ENCODE measurements around the gene PPIA.

The PPIA gene

DNA sequence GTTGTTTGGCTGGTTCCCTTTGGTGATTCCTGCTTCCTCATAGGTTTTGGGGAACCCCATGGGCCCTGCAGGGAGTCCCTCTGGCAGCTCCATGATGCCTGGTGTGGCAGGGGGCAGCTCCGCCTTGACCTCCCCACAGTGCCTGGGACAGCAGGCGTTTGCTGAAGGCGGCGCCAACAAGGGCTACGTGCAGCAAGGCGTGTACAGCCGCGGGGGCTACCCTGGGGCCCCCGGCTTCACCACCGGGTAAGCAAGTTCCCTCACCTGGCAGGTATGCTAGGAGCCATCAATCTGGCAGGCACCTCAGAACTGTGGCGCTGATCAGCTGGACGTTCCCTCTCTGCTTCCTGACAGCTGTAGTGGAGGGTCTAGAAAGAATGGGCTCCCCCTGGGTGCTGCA lies 39.6 kb upstream of the PPIA start:
- Histone ChIP-seq H3K4me3 (ENCODE audit: low read length) (no peak overlapping the region), H3K9me3 (replicated peaks; ENCODE audit: low read length) (no peaks in the 10 kb centered on the region), H3K36me3 (ENCODE audit: insufficient read depth, low read length) (peaks cover 33% of the 10 kb centered on the region), H3K4me1 (ENCODE audit: control insufficient read depth, insufficient read depth, low read length) (peaks cover 11% of the 10 kb centered on the region), H3K27me3 (ENCODE audit: control insufficient read depth, insufficient read depth, low read length) (no peaks in the 10 kb centered on the region), H3K4me2 (ENCODE audit: low read length) (no peak overlapping the region), H3K9ac (ENCODE audit: low read depth, low read length) (no peak overlapping the region)

- H3K9ac ChIP-seq (ENCODE audit: low read depth, low read length): no peak overlapping the region
- peaks cover 33% of the 10 kb centered on the region for H3K36me3 ChIP-seq (ENCODE audit: insufficient read depth, low read length)
- H3K4me2 ChIP-seq (ENCODE audit: low read length): no peak overlapping the region
- no peak overlapping the region for H3K4me3 ChIP-seq (ENCODE audit: low read length)
- H3K9me3 ChIP-seq (replicated peaks; ENCODE audit: low read length): no peaks in the 10 kb centered on the region
- H3K4me1 ChIP-seq (ENCODE audit: control insufficient read depth, insufficient read depth, low read length): peaks cover 15% of the 10 kb centered on the region
- H3K27me3 ChIP-seq (ENCODE audit: control insufficient read depth, insufficient read depth, low read length): no peaks in the 10 kb centered on the region
Observed at GRCh38 chr7:44757311-44757710, 39.2 kb upstream of the PPIA start.

DNA sequence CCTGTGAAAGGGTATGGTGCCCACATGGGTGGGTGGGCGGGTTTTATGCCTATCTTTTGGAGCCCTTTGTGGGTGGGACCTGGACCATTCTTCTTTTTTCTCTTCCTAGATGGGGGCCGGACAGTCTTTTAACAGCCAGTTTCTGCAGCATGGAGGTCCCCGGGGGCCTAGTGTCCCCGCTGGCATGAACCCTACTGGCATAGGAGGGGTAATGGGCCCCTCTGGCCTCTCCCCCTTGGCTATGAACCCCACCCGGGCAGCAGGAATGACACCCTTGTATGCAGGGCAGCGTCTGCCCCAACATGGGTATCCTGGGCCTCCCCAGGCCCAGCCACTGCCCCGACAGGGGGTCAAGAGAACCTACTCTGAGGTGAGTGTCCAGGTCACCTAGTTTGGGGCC lies 38.7 kb upstream of the PPIA start:
- H3K36me3 ChIP-seq (ENCODE audit: insufficient read depth, low read length): peaks cover 36% of the 10 kb centered on the region
- H3K9me3 ChIP-seq (replicated peaks; ENCODE audit: low read length): no peaks in the 10 kb centered on the region
- no peak overlapping the region for H3K4me3 ChIP-seq (ENCODE audit: low read length)
- H3K4me1 ChIP-seq (ENCODE audit: control insufficient read depth, insufficient read depth, low read length): peaks cover 20% of the 10 kb centered on the region
- H3K27me3 ChIP-seq (ENCODE audit: control insufficient read depth, insufficient read depth, low read length): no peaks in the 10 kb centered on the region
- H3K9ac ChIP-seq (ENCODE audit: low read depth, low read length): no peak overlapping the region
- H3K4me2 ChIP-seq (ENCODE audit: low read length): no peak overlapping the region

- H3K4me1 ChIP-seq (ENCODE audit: control insufficient read depth, insufficient read depth, low read length): peaks cover 20% of the 10 kb centered on the region
Observed at GRCh38 chr7:44759246-44759645, 37.2 kb upstream of the PPIA start.

GRCh38 chr7:44760034-44760580 lies 36.4 kb upstream of the PPIA start:
- no peak overlapping the region for H3K9ac ChIP-seq (ENCODE audit: low read depth, low read length)
- no peaks in the 10 kb centered on the region for H3K27me3 ChIP-seq (ENCODE audit: control insufficient read depth, insufficient read depth, low read length)
- H3K4me2 ChIP-seq (ENCODE audit: low read length): no peak overlapping the region
- no peaks in the 10 kb centered on the region for H3K9me3 ChIP-seq (replicated peaks; ENCODE audit: low read length)
- no peak overlapping the region for H3K4me3 ChIP-seq (ENCODE audit: low read length)
- H3K4me1 ChIP-seq (ENCODE audit: control insufficient read depth, insufficient read depth, low read length): peaks cover 20% of the 10 kb centered on the region
- peaks cover 59% of the 10 kb centered on the region for H3K36me3 ChIP-seq (ENCODE audit: insufficient read depth, low read length)

More at GRCh38 chr7:44759246-44759645, 37.2 kb upstream of the PPIA start:
- Histone ChIP-seq H3K9ac (ENCODE audit: low read depth, low read length) (no peak overlapping the region), H3K9me3 (replicated peaks; ENCODE audit: low read length) (no peaks in the 10 kb centered on the region), H3K36me3 (ENCODE audit: insufficient read depth, low read length) (peaks cover 51% of the 10 kb centered on the region), H3K4me3 (ENCODE audit: low read length) (no peak overlapping the region), H3K4me2 (ENCODE audit: low read length) (no peak overlapping the region), H3K27me3 (ENCODE audit: control insufficient read depth, insufficient read depth, low read length) (no peaks in the 10 kb centered on the region)

- no peak overlapping the region for H3K4me3 ChIP-seq (ENCODE audit: low read length)
- H3K27me3 ChIP-seq (ENCODE audit: control insufficient read depth, insufficient read depth, low read length): no peaks in the 10 kb centered on the region
- peaks cover 66% of the 10 kb centered on the region for H3K36me3 ChIP-seq (ENCODE audit: insufficient read depth, low read length)
- no peaks in the 10 kb centered on the region for H3K9me3 ChIP-seq (replicated peaks; ENCODE audit: low read length)
- peak overlapping the region; percentile 10 for H3K4me2 ChIP-seq (ENCODE audit: low read length)
- peaks cover 10% of the 10 kb centered on the region for H3K4me1 ChIP-seq (ENCODE audit: control insufficient read depth, insufficient read depth, low read length)
- no peak overlapping the region for H3K9ac ChIP-seq (ENCODE audit: low read depth, low read length)
Observed at GRCh38 chr7:44761207-44762161, 35.0 kb upstream of the PPIA start.

DNA sequence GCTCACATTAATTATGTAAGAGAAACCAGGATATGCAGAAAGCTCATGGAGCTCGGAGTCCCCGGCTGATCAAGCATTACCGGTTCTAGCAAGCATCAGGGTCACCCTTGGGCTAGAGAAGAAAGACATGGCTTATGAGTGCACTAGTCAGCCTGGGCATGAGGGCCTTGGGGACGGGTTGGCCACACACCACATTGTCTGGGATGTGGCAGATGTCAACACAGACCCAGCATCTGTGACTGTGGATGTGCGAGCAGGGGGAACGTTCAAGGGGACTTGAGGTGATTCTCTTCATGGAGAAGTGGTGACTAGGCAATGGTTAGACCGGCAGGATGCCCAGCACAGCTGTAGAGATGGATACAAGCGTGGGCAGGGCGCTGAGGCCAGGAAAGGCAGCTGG lies 34.2 kb upstream of the PPIA start:
- no peak overlapping the region for H3K9ac ChIP-seq (ENCODE audit: low read depth, low read length)
- H3K36me3 ChIP-seq (ENCODE audit: insufficient read depth, low read length): peaks cover 66% of the 10 kb centered on the region
- peaks cover 13% of the 10 kb centered on the region for H3K4me1 ChIP-seq (ENCODE audit: control insufficient read depth, insufficient read depth, low read length)
- H3K9me3 ChIP-seq (replicated peaks; ENCODE audit: low read length): no peaks in the 10 kb centered on the region
- H3K4me3 ChIP-seq (ENCODE audit: low read length): no peak overlapping the region
- H3K27me3 ChIP-seq (ENCODE audit: control insufficient read depth, insufficient read depth, low read length): no peaks in the 10 kb centered on the region
- peak overlapping the region; percentile 10 for H3K4me2 ChIP-seq (ENCODE audit: low read length)

DNA sequence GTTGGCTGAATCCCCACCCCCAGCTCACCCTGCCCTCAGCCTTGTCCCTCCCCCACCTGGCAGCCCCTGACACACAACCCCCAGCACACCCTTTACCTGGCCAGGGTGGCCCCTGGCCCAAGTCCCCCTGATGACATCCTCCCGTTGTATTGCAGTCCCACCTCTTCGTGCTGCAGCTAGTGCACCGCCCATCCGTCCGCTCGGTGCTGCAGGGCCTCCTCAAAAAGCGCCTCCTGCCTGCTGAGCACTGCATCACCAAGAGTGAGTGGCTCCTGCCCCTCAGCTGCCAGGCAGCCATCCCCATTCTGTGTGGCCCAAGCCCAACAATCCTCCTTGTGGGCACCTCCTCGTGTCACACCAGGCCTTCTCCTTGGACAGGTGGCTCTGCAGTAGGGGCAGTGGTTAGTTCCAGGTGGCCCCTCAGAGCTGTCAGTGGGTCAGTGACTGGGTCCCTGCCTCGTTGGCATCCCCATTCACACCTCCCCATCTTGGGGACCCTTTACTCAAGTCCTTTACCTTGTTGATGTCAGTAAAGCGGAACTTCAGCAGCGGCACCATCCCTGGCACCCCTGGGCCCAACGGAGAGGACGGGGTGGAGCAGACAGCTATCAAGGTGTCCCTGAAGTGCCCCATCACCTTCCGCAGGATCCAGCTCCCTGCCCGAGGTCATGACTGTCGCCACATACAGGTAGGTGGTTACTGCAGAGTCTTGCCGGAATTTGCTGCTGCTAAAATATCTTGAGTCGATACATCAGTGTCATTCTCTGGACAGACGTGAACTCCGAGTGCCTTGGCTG lies 33.6 kb upstream of the PPIA start:
- no peak overlapping the region for H3K9ac ChIP-seq (ENCODE audit: low read depth, low read length)
- no peaks in the 10 kb centered on the region for H3K9me3 ChIP-seq (replicated peaks; ENCODE audit: low read length)
- no peaks in the 10 kb centered on the region for H3K27me3 ChIP-seq (ENCODE audit: control insufficient read depth, insufficient read depth, low read length)
- H3K4me2 ChIP-seq (ENCODE audit: low read length): no peak overlapping the region
- no peak overlapping the region for H3K4me3 ChIP-seq (ENCODE audit: low read length)
- H3K4me1 ChIP-seq (ENCODE audit: control insufficient read depth, insufficient read depth, low read length): peaks cover 19% of the 10 kb centered on the region
- peaks cover 67% of the 10 kb centered on the region for H3K36me3 ChIP-seq (ENCODE audit: insufficient read depth, low read length)

DNA sequence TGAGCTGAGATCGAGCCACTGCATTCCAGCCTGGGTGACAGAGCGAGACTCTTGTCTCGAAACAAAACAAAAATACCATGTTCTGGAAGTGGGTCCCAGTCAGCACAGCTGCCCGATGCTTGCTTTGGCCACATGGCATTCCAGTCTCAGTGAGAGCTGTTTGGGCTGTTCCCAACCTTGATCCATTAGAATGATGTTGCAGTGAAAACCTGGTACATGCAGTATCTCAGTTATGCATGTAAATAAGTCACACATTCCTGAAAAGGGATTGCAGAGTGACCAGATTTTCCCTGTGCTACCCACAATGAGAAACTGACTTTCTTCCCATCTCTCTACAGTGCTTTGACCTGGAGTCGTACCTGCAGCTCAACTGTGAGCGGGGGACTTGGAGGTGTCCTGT lies 32.4 kb upstream of the PPIA start:
- H3K4me3 ChIP-seq (ENCODE audit: low read length): no peak overlapping the region
- H3K4me2 ChIP-seq (ENCODE audit: low read length): no peak overlapping the region
- peaks cover 31% of the 10 kb centered on the region for H3K4me1 ChIP-seq (ENCODE audit: control insufficient read depth, insufficient read depth, low read length)
- H3K9ac ChIP-seq (ENCODE audit: low read depth, low read length): no peak overlapping the region
- H3K36me3 ChIP-seq (ENCODE audit: insufficient read depth, low read length): peaks cover 64% of the 10 kb centered on the region
- H3K9me3 ChIP-seq (replicated peaks; ENCODE audit: low read length): no peaks in the 10 kb centered on the region
- H3K27me3 ChIP-seq (ENCODE audit: control insufficient read depth, insufficient read depth, low read length): no peaks in the 10 kb centered on the region

GRCh38 chr7:44764665-44765578 lies 31.6 kb upstream of the PPIA start:
- Histone ChIP-seq H3K4me3 (ENCODE audit: low read length) (no peak overlapping the region), H3K36me3 (ENCODE audit: insufficient read depth, low read length) (peaks cover 64% of the 10 kb centered on the region), H3K4me2 (ENCODE audit: low read length) (no peak overlapping the region), H3K27me3 (ENCODE audit: control insufficient read depth, insufficient read depth, low read length) (no peaks in the 10 kb centered on the region), H3K4me1 (ENCODE audit: control insufficient read depth, insufficient read depth, low read length) (peaks cover 39% of the 10 kb centered on the region), H3K9me3 (replicated peaks; ENCODE audit: low read length) (no peaks in the 10 kb centered on the region), H3K9ac (ENCODE audit: low read depth, low read length) (no peak overlapping the region)
